DND-41 (cell line): ENCODE measurements around the gene ZMIZ1.

Experiments
- EZH2 ChIP-seq: IDR thresholded peaks from 3 replicates; pipeline ENCODE4 v1.6.1; 2012; ENCODE audit warnings: borderline replicate concordance, low read depth, mild to moderate bottlenecking, moderate library complexity, low read length, inconsistent platforms; ENCODE audit not compliant: severe bottlenecking
- TF ChIP-seq, protein P1 (sequence below): IDR thresholded peaks from 2 replicates; pipeline ENCODE4 v1.5.1; 2012; ENCODE audit warnings: borderline replicate concordance, low read length, moderate library complexity, mild to moderate bottlenecking; ENCODE audit not compliant: poor library complexity, severe bottlenecking; ENCODE audit errors: extremely low read depth

DNA sequence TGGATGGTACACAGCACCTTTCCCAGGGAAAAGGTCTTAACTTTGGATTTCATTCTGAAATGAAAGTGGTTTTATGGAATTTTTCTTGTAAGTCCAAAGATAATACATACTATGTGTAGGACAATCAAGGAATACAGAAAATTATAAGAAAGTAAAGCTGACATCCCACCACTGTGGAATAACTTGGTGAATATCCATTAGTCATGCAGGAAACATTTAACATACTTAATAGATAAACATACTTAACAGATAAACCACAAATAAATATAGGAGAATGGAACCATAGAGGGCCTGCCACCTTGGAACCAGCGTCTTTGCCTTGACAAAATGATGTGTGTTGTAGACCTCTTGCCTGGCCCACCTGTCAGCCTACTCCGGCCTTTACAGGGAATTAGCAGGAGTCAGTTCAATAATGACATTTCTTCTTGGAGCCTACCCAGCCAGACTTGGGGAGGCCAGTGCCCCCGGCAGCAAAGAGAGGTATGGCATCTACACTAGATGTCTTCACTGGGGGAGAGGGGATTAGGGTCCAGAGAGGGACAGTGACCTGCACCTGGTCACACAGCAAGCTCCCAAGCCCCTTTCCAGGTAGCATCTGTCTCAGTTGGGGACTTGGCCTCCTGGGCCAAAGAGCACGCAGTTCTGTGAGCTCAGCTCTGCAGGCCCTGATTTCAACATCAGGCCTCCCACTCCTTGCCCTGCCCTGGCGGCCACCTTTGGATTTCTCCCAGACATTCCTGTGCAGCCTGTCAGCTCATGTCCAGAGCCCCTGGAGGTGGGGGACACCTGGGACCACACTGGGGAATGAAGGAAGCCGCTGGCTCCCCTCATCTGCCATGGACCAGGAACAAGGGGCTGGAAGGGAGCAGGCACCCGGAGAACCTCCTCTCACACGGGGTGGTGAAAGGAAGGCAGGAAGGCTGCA is 165.9 kb downstream of the ZMIZ1 start:
- no peak for TF ChIP-seq EZH2
- TF ChIP-seq, protein P1, sequence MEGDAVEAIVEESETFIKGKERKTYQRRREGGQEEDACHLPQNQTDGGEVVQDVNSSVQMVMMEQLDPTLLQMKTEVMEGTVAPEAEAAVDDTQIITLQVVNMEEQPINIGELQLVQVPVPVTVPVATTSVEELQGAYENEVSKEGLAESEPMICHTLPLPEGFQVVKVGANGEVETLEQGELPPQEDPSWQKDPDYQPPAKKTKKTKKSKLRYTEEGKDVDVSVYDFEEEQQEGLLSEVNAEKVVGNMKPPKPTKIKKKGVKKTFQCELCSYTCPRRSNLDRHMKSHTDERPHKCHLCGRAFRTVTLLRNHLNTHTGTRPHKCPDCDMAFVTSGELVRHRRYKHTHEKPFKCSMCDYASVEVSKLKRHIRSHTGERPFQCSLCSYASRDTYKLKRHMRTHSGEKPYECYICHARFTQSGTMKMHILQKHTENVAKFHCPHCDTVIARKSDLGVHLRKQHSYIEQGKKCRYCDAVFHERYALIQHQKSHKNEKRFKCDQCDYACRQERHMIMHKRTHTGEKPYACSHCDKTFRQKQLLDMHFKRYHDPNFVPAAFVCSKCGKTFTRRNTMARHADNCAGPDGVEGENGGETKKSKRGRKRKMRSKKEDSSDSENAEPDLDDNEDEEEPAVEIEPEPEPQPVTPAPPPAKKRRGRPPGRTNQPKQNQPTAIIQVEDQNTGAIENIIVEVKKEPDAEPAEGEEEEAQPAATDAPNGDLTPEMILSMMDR: no peak
